Measurements from ENCODE around the gene ZC3H12C. TPM values are rescaled to one million over a fixed set of nuclear protein-coding genes. Genes with fewer than 3 reads are reported as not detected.
"Not testable (repeated sequence)": the region's sequence is repeated elsewhere in the genome, so short reads cannot be mapped to it uniquely, and the experiment has no call there.

ZC3H12C gene
- total RNA-seq, 2 experiments from 2014 or later = 0.08 to 0.18 TPM

DNA sequence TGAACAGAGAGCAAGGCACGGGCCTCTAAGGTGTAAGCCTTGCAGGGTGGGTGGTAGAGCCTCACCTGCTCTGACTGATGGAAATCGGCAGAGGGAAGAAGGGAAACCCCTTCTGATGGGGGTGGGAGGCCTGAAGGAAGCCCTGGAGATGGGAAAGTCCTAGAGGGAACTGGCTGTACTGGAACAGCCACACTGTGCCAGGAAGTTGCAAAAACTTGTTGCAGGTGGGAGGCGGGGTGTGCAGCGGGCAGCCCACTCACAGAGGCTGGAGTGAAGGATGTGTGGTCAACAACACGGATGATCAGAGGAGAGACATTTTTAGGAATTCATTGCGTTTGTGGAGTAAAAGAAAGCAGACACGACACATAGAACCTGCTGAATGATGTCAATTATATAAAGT is 91.3 kb downstream of the ZC3H12C start:
- Mint-ChIP-seq H3K36me3 (ENCODE audit: low read depth) (no peaks in the 10 kb centered on the region), H3K9me3 (ENCODE audit: insufficient read depth) (no peaks in the 10 kb centered on the region), H3K27me3 (ENCODE audit: low read depth) (peaks cover 1% of the 10 kb centered on the region), H3K27ac (no peak overlapping the region), H3K4me1 (ENCODE audit: low read depth) (no peaks in the 10 kb centered on the region), H3K4me3 (no peak overlapping the region)
- DNase-seq = no peak
- ChIA-PET POLR2A (no interaction called here), CTCF (interaction anchor here (0.7 kb wide), 1 partner anchor 11 kb away, joined by 3 read pairs; no protein-coding TSS in a partner anchor)
- ATAC-seq = no peak

DNA sequence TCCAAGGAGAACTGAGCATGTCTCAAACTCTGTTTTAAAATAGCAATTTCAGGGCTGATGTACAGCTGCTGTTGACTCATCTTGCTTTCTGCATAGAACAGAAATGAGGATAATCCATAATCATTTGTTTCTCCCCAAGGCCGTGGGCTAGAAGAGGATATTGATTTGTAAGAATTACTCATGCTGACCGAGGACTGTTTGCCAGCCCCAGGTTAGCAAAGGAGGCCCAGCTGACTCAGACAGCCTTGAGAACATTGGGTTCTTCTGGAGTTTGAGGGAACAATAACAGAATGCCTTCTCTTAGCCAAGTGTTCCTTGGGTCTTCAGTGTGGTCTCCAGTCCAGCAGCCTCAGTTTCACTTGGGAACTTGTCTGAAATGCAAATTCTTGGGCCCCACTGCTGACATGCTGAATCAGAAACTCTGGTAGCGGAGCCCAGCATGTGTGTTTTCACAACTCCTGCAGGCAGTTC is 92.0 kb downstream of the ZC3H12C start:
- Mint-ChIP-seq H3K27me3 (ENCODE audit: low read depth) (peaks cover 3% of the 10 kb centered on the region), H3K27ac (no peak overlapping the region), H3K36me3 (ENCODE audit: low read depth) (no peaks in the 10 kb centered on the region), H3K4me1 (ENCODE audit: low read depth) (no peaks in the 10 kb centered on the region), H3K9me3 (ENCODE audit: insufficient read depth) (no peaks in the 10 kb centered on the region), H3K4me3 (no peak overlapping the region)
- CTCF ChIA-PET = interaction anchor here (0.7 kb wide), 1 partner anchor 11 kb away, joined by 3 read pairs; no protein-coding TSS in a partner anchor
- DNase-seq = no peak
- POLR2A ChIA-PET = no interaction called here
- ATAC-seq = no peak

DNA sequence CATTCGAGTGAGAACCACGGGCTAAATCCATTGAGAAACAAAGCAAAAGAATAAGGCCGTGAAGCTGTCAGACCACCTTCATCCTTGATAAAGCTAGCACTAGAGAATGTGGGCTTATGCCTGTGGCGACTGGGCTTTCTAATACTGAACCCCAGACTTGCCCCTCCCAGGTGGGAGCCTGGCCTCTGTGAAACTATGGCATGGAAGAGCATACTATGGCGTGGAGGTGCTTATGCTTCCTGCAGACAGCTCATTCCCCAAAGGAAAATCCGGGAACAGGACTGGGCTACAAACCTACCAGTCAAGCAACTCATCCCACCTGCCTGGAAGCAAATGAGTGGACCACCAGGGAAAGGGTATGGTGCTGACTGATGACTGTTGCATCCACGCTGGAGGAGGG is 92.4 kb downstream of the ZC3H12C start:
- no peaks in the 10 kb centered on the region for H3K4me1 Mint-ChIP-seq (ENCODE audit: low read depth)
- H3K9me3 Mint-ChIP-seq (ENCODE audit: insufficient read depth) = no peaks in the 10 kb centered on the region
- ChIA-PET CTCF (no interaction called here), POLR2A (no interaction called here)
- no peak overlapping the region for H3K27ac Mint-ChIP-seq
- H3K36me3 Mint-ChIP-seq (ENCODE audit: low read depth) = no peaks in the 10 kb centered on the region
- DNase-seq (no peak), ATAC-seq (no peak)
- H3K27me3 Mint-ChIP-seq (ENCODE audit: low read depth) = peaks cover 6% of the 10 kb centered on the region
- H3K4me3 Mint-ChIP-seq = no peak overlapping the region

DNA sequence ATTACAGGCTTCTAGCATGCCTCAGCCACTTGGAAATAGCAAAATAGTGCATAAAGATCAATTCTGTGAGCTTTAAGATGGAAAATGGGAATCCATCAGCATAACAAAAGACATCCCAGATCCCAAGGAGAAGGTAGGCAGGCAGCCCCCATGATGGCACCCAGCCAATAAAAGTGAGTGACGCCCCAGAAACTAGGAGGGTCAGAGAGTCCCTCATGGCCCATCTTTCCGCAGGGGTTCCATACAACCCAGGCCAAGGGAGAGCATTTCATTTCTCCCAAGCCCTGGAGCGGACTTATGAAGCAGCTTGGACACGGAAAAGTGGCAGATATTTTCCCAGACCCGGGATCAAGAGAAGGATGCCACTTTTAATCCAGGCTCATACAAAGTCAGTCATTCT is 93.3 kb downstream of the ZC3H12C start:
- no peak overlapping the region for H3K4me3 Mint-ChIP-seq
- no peak for DNase-seq
- no peaks in the 10 kb centered on the region for H3K9me3 Mint-ChIP-seq (ENCODE audit: insufficient read depth)
- H3K4me1 Mint-ChIP-seq (ENCODE audit: low read depth) = no peaks in the 10 kb centered on the region
- CTCF ChIA-PET = no interaction called here
- no peak for ATAC-seq
- no peak overlapping the region for H3K27ac Mint-ChIP-seq
- H3K27me3 Mint-ChIP-seq (ENCODE audit: low read depth) = peaks cover 14% of the 10 kb centered on the region
- POLR2A ChIA-PET = no interaction called here
- no peaks in the 10 kb centered on the region for H3K36me3 Mint-ChIP-seq (ENCODE audit: low read depth)

DNA sequence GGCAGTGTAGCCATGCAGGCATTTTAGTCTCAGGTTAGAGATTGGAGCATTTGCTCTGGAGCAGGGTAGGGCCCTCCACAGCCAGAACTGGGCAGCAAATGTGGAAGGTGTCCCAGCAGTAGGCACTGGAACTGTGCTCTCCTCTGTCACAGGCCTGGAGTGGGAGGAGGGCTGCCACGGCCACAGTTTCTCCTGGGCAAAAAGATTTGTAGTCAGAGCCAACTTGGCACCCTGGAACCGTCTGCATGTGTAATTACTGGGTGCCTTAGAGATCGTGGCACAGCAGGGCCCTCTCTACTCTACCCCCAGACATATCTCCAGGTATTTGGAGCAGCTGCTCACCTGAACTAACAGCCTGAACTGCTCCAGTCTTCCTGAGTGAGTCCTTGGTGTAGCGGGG is 93.7 kb downstream of the ZC3H12C start:
- no peaks in the 10 kb centered on the region for H3K9me3 Mint-ChIP-seq (ENCODE audit: insufficient read depth)
- H3K4me3 Mint-ChIP-seq = no peak overlapping the region
- no peak overlapping the region for H3K27ac Mint-ChIP-seq
- ATAC-seq (no peak), DNase-seq (no peak)
- ChIA-PET POLR2A (no interaction called here), CTCF (no interaction called here)
- H3K4me1 Mint-ChIP-seq (ENCODE audit: low read depth) = peaks cover under 1% of the 10 kb centered on the region
- peaks cover 15% of the 10 kb centered on the region for H3K27me3 Mint-ChIP-seq (ENCODE audit: low read depth)
- H3K36me3 Mint-ChIP-seq (ENCODE audit: low read depth) = no peaks in the 10 kb centered on the region

DNA sequence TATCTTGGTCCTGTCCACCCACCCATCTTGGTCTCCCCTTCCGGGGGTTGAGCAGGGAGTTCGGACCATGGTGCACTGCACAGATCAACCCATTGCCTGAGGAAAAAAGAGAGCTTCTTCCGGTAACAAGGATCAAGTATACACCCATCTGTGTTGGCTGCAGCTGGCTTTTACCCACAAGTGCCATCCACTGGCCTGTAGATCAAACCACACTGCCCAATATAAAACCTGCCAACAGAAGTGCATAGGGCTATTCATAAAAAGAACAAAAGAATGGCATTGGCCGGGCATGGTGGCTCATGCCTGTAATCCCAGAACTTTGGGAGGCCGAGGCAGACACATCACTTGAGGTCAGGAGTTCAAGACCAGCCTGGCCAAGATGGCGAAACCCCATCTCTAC is 94.5 kb downstream of the ZC3H12C start:
- no peak overlapping the region for H3K4me3 Mint-ChIP-seq
- no peak overlapping the region for H3K27ac Mint-ChIP-seq
- DNase-seq (no peak), ATAC-seq (no peak)
- POLR2A ChIA-PET = no interaction called here
- no peaks in the 10 kb centered on the region for H3K36me3 Mint-ChIP-seq (ENCODE audit: low read depth)
- H3K27me3 Mint-ChIP-seq (ENCODE audit: low read depth) = peaks cover 17% of the 10 kb centered on the region
- no peaks in the 10 kb centered on the region for H3K9me3 Mint-ChIP-seq (ENCODE audit: insufficient read depth)
- CTCF ChIA-PET = interaction anchor here (1.0 kb wide), 1 partner anchor 14 kb away, joined by 3 read pairs; no protein-coding TSS in a partner anchor
- peaks cover 10% of the 10 kb centered on the region for H3K4me1 Mint-ChIP-seq (ENCODE audit: low read depth)

DNA sequence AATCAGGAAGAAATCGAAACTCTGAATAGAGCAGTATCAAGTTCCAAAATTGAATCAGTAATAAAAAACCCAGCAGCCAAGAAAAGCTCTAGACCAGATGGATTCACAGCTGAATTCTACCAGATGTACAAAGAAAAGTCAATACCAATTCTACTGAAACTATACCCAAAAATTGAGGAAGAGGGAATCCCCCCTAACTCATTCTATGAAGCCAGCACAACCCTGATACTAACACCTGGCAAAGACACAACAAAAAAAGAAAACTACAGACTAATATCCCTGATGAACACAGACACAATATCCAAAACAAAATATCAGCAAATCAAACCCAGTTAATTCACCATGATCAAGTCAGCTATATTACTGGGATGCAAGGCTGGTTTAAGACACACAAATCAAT is 97.7 kb downstream of the ZC3H12C start:
- CTCF ChIA-PET = interaction anchor here (2.5 kb wide), 1 partner anchor 10 kb away, joined by 12 read pairs; no protein-coding TSS in a partner anchor
- H3K36me3 Mint-ChIP-seq (ENCODE audit: low read depth) = no peaks in the 10 kb centered on the region
- no peak for ATAC-seq
- no peaks in the 10 kb centered on the region for H3K9me3 Mint-ChIP-seq (ENCODE audit: insufficient read depth)
- H3K4me1 Mint-ChIP-seq (ENCODE audit: low read depth) = peaks cover 14% of the 10 kb centered on the region
- POLR2A ChIA-PET = no interaction called here
- H3K27ac Mint-ChIP-seq = no peak overlapping the region
- peaks cover 23% of the 10 kb centered on the region for H3K27me3 Mint-ChIP-seq (ENCODE audit: low read depth)
- DNase-seq = no peak
- H3K4me3 Mint-ChIP-seq = no peak overlapping the region

DNA sequence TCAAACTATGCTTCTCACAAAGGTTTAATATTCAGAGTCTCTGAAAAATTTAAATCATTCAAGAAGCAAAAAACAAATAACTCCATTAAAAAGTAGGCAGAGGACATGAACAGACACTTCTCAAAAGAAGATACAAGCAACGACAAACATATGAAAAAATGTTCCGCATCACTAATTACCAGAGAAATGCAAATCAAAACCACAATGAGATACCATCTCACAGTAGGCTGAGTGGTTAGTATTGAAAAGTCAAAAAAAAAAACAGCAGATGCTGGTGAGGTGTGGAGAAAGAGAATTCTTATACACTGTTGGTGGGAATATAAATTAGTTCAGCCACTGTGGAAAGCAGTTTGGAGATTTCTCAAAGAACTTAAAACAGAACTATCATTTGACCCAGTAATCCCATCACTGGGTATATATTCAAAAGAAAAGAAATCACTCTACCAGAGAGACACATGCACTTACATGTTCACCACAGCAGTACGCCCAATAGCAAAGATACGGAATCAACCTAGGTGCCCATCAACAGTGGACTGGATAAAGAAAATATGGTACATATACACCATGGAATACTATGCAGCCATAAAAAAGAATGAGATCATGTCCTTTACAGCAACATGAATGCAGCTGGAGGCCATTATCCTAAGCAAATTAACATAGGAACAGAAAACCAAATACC is 99.6 kb downstream of the ZC3H12C start:
- H3K9me3 Mint-ChIP-seq (ENCODE audit: insufficient read depth); H3K4me3 Mint-ChIP-seq; DNase-seq; POLR2A ChIA-PET; H3K36me3 Mint-ChIP-seq (ENCODE audit: low read depth); H3K27ac Mint-ChIP-seq: not testable (repeated sequence)
- ATAC-seq = peak; percentile 47
- CTCF ChIA-PET = interaction anchor here (1.1 to 2.5 kb wide), 2 partner anchors 8 to 184 kb away, joined by 4 to 12 read pairs; no protein-coding TSS in a partner anchor
- peaks cover 14% of the 10 kb centered on the region for H3K4me1 Mint-ChIP-seq (ENCODE audit: low read depth)
- H3K27me3 Mint-ChIP-seq (ENCODE audit: low read depth) = peaks cover 23% of the 10 kb centered on the region

DNA sequence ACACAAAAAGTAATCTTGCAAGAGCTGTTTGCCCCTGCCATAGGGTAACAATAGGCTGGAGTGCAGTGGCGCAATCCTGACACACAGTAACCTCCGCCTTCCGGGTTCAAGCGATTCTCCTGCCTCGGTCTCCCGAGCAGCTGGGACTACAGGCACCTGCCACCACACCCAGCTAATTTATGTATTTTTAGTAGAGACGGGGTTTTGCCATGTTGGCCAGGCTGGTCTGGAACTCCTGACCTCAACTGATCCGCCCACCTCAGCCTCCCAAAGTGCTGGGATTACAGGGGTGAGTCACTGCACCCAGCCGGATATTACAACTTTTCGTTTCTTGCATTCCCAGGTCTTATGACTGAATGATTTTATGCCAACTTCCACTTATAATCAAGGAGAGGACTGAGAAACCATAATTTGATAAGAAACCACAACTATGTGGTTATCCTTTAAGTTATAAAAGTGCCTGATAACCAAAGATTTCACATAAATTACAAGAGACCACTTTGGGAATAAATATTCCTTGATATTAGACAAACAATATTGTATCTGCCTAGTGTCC is 101.1 kb downstream of the ZC3H12C start:
- DNase-seq; H3K9me3 Mint-ChIP-seq (ENCODE audit: insufficient read depth); H3K27ac Mint-ChIP-seq; H3K36me3 Mint-ChIP-seq (ENCODE audit: low read depth); POLR2A ChIA-PET; H3K4me3 Mint-ChIP-seq; ATAC-seq: not testable (repeated sequence)
- CTCF ChIA-PET = interaction anchor here (1.0 to 1.1 kb wide), 2 partner anchors 181 to 238 kb away, joined by 3 to 4 read pairs; no protein-coding TSS in a partner anchor
- peaks cover 23% of the 10 kb centered on the region for H3K27me3 Mint-ChIP-seq (ENCODE audit: low read depth)
- H3K4me1 Mint-ChIP-seq (ENCODE audit: low read depth) = peaks cover 14% of the 10 kb centered on the region

DNA sequence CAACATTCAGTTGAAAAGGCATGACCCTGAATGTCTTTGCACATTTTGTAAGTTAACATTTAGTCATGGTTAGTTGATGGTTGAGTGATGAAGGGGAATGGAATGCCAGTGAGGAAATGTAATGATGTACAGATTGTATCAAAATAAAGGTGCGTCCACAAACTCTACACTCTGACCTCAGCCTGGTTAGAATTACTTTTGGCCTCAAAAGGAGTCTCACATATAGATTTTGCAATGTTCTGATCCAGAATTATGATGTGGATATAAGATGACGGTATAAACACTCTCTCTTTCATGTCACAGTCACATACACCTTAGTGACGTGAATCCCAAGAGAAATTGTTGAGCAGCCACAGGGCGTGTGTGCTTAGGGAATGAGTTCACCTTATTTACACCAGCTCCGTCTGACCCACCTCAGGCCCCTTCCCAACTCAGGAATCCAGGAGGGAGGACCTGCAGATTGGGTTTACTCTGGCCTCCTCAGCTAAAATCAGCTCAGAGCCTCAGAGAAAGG is 103.1 kb downstream of the ZC3H12C start:
- no peaks in the 10 kb centered on the region for H3K36me3 Mint-ChIP-seq (ENCODE audit: low read depth)
- DNase-seq = no peak
- CTCF ChIA-PET = interaction anchor here (7.5 kb wide), 1 partner anchor 235 kb away, joined by 100 read pairs; the partner anchor contains the start of gene FDX1

DNA sequence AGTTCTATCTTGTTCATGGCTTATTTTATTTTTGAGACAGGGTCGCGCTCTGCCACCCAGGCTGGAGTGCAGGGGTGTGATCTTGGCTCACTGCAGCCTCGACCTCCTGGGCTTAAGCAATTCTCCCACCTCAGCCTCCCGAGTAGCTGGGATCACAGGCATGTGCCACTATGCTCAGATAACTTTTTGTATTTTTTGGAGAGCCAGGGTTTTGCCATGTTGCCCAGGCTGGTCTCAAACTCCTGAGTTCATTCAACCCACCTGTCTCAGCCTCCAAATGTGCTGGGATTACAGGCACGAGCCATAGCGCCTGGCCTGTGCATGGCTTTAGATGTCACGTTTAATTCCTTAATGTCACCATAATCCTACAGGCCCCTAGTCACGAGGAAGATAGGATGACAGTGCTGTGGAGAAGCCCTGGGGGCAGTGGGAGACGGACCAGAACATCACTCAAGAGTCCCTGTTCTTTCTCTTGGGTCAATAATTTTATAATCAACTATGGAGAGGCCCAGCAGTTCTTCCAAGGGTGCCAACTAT is 103.8 kb downstream of the ZC3H12C start:
- CTCF ChIA-PET = interaction anchor here (0.8 to 7.5 kb wide), 3 partner anchors 75 to 235 kb away, joined by 3 to 100 read pairs (median 3); partner anchors contain the start of gene FDX1

More for the DNA sequence above, 103.1 kb downstream of the ZC3H12C start:
- POLR2A ChIA-PET = no interaction called here
- ATAC-seq = no peak
- H3K9me3 Mint-ChIP-seq (ENCODE audit: insufficient read depth) = no peaks in the 10 kb centered on the region
- peaks cover 14% of the 10 kb centered on the region for H3K4me1 Mint-ChIP-seq (ENCODE audit: low read depth)
- no peak overlapping the region for H3K27ac Mint-ChIP-seq
- no peak overlapping the region for H3K4me3 Mint-ChIP-seq
- peaks cover 10% of the 10 kb centered on the region for H3K27me3 Mint-ChIP-seq (ENCODE audit: low read depth)

More for the DNA sequence above, 103.8 kb downstream of the ZC3H12C start:
- Mint-ChIP-seq H3K27me3 (ENCODE audit: low read depth) (peaks cover 7% of the 10 kb centered on the region), H3K36me3 (ENCODE audit: low read depth) (no peaks in the 10 kb centered on the region), H3K4me1 (ENCODE audit: low read depth) (peaks cover 12% of the 10 kb centered on the region), H3K27ac (no peak overlapping the region), H3K9me3 (ENCODE audit: insufficient read depth) (no peaks in the 10 kb centered on the region), H3K4me3 (no peak overlapping the region)
- POLR2A ChIA-PET = no interaction called here
- no peak for DNase-seq
- no peak for ATAC-seq
